Measurements from ENCODE around the gene KLHDC8A. TPM values are rescaled to one million over a fixed set of nuclear protein-coding genes. Genes with fewer than 3 reads are reported as not detected.
A peak's percentile ranks its signal among the peaks of the same experiment; 100 is the strongest.

KLHDC8A gene
- total and polyA plus RNA-seq, 8 donors = 0.32 to 1.3 (median 1.1) TPM; not detected in 1

DNA sequence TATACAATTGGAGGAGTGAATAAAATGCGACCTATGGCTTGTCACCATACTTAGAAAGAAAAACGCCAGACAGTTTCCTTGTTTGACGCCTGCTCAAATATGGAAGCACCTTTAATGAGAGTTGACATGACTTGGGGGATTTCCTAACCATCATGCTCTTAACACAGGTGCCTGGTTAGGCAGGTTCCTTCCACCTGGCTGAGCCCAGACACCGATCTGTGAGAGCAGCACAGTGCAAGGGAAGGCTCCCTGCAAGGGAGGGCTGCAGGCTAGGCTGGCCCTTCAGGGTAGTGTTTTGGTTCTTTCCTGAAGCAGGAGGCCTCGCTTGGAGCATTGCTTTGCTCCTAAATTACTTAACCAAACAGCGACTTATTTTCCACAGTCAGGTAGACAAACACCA, 24.6 kb upstream of the KLHDC8A start:
- ATAC-seq (peak; percentile 61), DNase-seq (no peak)
- Histone ChIP-seq H3K27ac (no peak overlapping the region), H3K4me3 (no peak overlapping the region), H3K27me3 (peaks cover 0 to 19% of the 10 kb centered on the region in 2 donors), H3K9me3 (no peaks in the 10 kb centered on the region), H3K4me1 (no peaks in the 10 kb centered on the region), H3K36me3 (no peaks in the 10 kb centered on the region)
- TF ChIP-seq, protein P1, sequence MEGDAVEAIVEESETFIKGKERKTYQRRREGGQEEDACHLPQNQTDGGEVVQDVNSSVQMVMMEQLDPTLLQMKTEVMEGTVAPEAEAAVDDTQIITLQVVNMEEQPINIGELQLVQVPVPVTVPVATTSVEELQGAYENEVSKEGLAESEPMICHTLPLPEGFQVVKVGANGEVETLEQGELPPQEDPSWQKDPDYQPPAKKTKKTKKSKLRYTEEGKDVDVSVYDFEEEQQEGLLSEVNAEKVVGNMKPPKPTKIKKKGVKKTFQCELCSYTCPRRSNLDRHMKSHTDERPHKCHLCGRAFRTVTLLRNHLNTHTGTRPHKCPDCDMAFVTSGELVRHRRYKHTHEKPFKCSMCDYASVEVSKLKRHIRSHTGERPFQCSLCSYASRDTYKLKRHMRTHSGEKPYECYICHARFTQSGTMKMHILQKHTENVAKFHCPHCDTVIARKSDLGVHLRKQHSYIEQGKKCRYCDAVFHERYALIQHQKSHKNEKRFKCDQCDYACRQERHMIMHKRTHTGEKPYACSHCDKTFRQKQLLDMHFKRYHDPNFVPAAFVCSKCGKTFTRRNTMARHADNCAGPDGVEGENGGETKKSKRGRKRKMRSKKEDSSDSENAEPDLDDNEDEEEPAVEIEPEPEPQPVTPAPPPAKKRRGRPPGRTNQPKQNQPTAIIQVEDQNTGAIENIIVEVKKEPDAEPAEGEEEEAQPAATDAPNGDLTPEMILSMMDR (IDR thresholded peaks at IDR 0.05) = no peak
- intact Hi-C loops (cut with DNase I) = no loop called here

DNA sequence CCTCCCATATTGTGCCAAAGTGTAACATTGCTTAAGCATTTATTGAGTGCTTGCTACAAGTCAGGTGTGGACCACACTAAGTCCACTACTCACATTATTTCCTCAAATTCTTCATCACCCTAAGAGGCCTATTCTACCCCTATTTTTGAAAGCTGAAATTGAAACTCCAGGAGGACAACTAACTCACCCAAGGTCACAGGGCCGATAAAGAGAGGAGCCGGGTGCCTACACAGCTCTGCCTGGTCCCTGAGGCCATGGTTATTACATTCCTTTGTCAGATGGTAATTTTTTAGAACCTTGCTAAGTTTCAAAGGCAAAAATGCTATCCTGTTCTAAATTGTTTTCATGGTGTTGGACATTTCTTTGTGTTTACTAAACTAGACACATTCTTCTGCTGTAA, 24.2 kb upstream of the KLHDC8A start:
- Histone ChIP-seq H3K36me3 (no peaks in the 10 kb centered on the region), H3K4me3 (no peak overlapping the region), H3K27ac (no peak overlapping the region), H3K27me3 (peaks cover 0 to 21% of the 10 kb centered on the region in 2 donors), H3K4me1 (no peaks in the 10 kb centered on the region), H3K9me3 (no peaks in the 10 kb centered on the region)
- TF ChIP-seq, protein P1 (IDR thresholded peaks at IDR 0.05) = no peak
- ATAC-seq (no peak), DNase-seq (no peak)
- intact Hi-C loops (cut with DNase I) = no loop called here

GRCh38 chr1:205379056-205379455, 22.3 kb upstream of the KLHDC8A start:
- no peak for DNase-seq

DNA sequence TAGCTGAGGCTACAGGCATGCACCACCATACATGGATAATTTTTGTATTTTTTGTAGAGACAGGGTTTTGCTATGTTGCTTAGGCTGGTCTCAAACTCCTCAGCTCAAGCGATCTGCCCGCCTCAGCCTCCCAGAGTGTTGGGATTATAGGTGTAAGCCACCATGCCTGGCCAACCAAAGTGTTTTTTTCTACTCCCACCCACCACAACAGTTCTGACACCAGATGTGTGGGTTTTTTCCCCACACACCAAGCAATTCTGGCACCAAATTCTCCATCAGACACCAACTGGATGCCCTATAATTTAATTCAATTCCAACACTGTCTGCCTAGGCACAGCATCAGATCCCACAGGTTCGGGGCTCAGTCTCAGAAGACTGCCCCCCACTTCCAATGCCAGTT, 20.6 kb upstream of the KLHDC8A start:
- Histone ChIP-seq H3K4me3 (no peak overlapping the region), H3K9me3 (no peaks in the 10 kb centered on the region), H3K27me3 (peaks cover 0 to 50% of the 10 kb centered on the region in 2 donors), H3K27ac (no peak overlapping the region), H3K36me3 (no peaks in the 10 kb centered on the region), H3K4me1 (peaks cover 3 to 14% of the 10 kb centered on the region in 2 donors)
- no peak for ATAC-seq
- intact Hi-C loops (cut with DNase I) = no loop called here
- TF ChIP-seq, protein P1 (IDR thresholded peaks at IDR 0.05) = no peak
- DNase-seq = no peak

More at GRCh38 chr1:205379056-205379455, 22.3 kb upstream of the KLHDC8A start:
- peaks cover 0 to 32% of the 10 kb centered on the region in 2 donors for H3K27me3 ChIP-seq
- intact Hi-C loops (cut with DNase I) = no loop called here
- no peaks in the 10 kb centered on the region for H3K36me3 ChIP-seq
- no peak overlapping the region for H3K4me3 ChIP-seq
- no peak overlapping the region for H3K27ac ChIP-seq
- H3K4me1 ChIP-seq = peaks cover 0 to under 1% of the 10 kb centered on the region in 2 donors
- H3K9me3 ChIP-seq = no peaks in the 10 kb centered on the region
- TF ChIP-seq, protein P1 (IDR thresholded peaks at IDR 0.05) = no peak
- ATAC-seq = no peak

GRCh38 chr1:205376739-205377138, 20.0 kb upstream of the KLHDC8A start:
- ATAC-seq (no peak), DNase-seq (no peak)
- no peaks in the 10 kb centered on the region for H3K36me3 ChIP-seq
- peaks cover 0 to 50% of the 10 kb centered on the region in 2 donors for H3K27me3 ChIP-seq
- no peaks in the 10 kb centered on the region for H3K9me3 ChIP-seq
- TF ChIP-seq, protein P1 (IDR thresholded peaks at IDR 0.05) = no peak
- intact Hi-C loops (cut with DNase I) = no loop called here
- no peak overlapping the region for H3K27ac ChIP-seq
- H3K4me1 ChIP-seq = peaks cover 3 to 15% of the 10 kb centered on the region in 2 donors
- H3K4me3 ChIP-seq = no peak overlapping the region

All from left lung (tissue), 10 donors.